ENCODE results near the gene RNGTT.
"Not testable (repeated sequence)": the region's sequence is repeated elsewhere in the genome, so short reads cannot be mapped to it uniquely, and the experiment has no call there.

The RNGTT gene

GRCh38 chr6:88952065-88952704, 11.2 kb downstream of the RNGTT start:
- Mint-ChIP-seq H3K9me3 (peaks cover 2% of the 10 kb centered on the region), H3K27me3 (no peaks in the 10 kb centered on the region), H3K36me3 (peaks cover 36% of the 10 kb centered on the region), H3K4me3 (no peak overlapping the region), H3K27ac (no peak overlapping the region), H3K4me1 (peaks cover 16% of the 10 kb centered on the region)
- ATAC-seq (ENCODE audit: low read depth), result no peak
- no peak for DNase-seq (ENCODE audit: low spot score in 2 of 2)

GRCh38 chr6:88945415-88946008, 17.9 kb downstream of the RNGTT start:
- no peak for DNase-seq (ENCODE audit: low spot score in 2 of 2)
- H3K36me3 Mint-ChIP-seq, result peaks cover 4% of the 10 kb centered on the region
- no peaks in the 10 kb centered on the region for H3K27me3 Mint-ChIP-seq
- peaks cover 2% of the 10 kb centered on the region for H3K4me1 Mint-ChIP-seq
- no peak overlapping the region for H3K27ac Mint-ChIP-seq
- H3K9me3 Mint-ChIP-seq, result no peaks in the 10 kb centered on the region
- no peak for ATAC-seq (ENCODE audit: low read depth)
- H3K4me3 Mint-ChIP-seq, result no peak overlapping the region

DNA sequence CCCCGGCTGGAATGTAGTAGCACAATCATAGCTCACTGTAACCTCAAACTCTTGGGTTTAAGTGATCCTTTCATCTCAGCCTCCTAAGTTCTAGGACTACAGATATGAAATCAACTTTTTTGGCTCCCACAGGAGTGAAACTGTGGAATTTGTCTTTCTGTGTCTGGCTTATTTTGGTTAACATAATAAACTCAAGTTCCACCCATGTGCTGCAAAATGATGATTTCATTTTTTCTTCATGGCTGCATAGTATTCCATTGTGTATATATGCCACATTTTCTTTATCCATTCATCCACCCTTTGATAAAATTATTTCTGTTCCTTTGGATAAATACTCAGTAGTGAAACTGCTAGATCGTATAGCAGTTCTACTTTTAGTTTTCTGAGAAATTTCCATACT, 29.9 kb downstream of the RNGTT start:
- Mint-ChIP-seq H3K27me3 (no peaks in the 10 kb centered on the region), H3K9me3 (peaks cover 15% of the 10 kb centered on the region), H3K4me1 (peaks cover 4% of the 10 kb centered on the region), H3K4me3 (no peak overlapping the region), H3K36me3 (peaks cover 70% of the 10 kb centered on the region), H3K27ac (no peak overlapping the region)
- DNase-seq (ENCODE audit: low spot score in 2 of 2) (no peak), ATAC-seq (ENCODE audit: low read depth) (no peak)

- H3K4me3 Mint-ChIP-seq, H3K27ac Mint-ChIP-seq: not testable (repeated sequence)
- H3K36me3 Mint-ChIP-seq, result peaks cover 59% of the 10 kb centered on the region
These were observed 31.4 kb downstream of the RNGTT start for GRCh38 chr6:88932019-88932418.

DNA sequence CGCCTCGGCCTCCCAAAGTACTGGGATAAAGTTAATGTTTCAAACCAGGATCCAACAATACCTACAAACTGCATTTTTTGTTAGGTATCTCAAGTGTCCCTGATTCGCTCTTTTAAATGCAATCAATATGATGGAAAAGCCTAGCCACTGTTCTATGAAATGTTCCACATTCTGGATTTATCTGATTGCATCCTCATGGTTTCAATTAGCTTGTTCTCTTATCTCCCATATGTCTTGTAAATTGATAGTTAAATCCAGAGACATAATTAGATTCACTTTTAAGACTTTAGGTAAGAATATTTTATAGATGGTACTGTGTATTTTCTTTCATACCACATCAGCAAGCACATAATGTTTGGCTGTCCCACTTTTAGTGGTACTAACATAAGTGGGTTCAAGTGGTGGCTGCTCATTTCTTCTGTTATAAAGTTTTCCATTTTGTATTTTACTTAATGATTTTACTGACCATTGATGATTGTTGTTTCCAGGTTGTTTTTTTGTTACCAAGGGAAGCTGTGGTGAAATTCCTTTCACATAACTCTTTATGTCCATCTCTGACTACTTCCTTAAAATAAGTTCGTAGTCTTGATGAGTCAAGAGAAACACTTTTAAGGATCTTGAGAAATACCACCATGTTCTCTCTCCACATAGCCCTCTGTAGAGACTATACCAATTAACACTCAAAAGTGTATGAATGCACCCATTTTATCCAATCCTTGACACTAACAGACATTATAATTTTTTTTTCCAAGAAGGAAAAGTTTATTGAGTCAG, 40.5 kb downstream of the RNGTT start:
- H3K9me3 Mint-ChIP-seq, result no peaks in the 10 kb centered on the region
- no peaks in the 10 kb centered on the region for H3K4me1 Mint-ChIP-seq
- no peaks in the 10 kb centered on the region for H3K27me3 Mint-ChIP-seq
- no peak for ATAC-seq (ENCODE audit: low read depth)
- peaks cover 18% of the 10 kb centered on the region for H3K36me3 Mint-ChIP-seq
- no peak overlapping the region for H3K27ac Mint-ChIP-seq
- H3K4me3 Mint-ChIP-seq, result no peak overlapping the region
- no peak for DNase-seq (ENCODE audit: low spot score in 2 of 2)

More at GRCh38 chr6:88932019-88932418, 31.4 kb downstream of the RNGTT start:
- H3K4me1 Mint-ChIP-seq; DNase-seq (ENCODE audit: low spot score in 2 of 2); H3K27me3 Mint-ChIP-seq; ATAC-seq (ENCODE audit: low read depth): not testable (repeated sequence)
- H3K9me3 Mint-ChIP-seq, result peaks cover 12% of the 10 kb centered on the region

DNA sequence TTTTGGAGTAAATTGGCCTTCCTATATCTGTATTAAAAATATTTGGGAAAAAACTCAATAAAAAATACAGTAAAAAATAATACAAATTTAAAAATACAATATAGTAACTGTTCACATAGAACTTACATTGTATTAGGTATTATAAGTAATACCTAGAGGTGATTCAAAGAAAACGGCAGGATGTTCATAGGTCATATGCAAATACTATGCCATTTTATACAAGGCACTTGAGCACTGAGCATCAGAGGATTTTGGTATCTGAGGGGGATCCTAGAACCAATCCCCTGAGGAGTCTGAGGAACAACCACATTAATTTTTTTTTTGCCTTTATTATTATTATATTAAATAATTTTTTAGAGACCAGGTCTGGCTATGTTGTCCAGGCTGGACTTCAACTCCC, 41.7 kb downstream of the RNGTT start:
- H3K27ac Mint-ChIP-seq, result no peak overlapping the region
- no peak overlapping the region for H3K4me3 Mint-ChIP-seq
- no peaks in the 10 kb centered on the region for H3K4me1 Mint-ChIP-seq
- H3K9me3 Mint-ChIP-seq, result no peaks in the 10 kb centered on the region
- H3K27me3 Mint-ChIP-seq, result no peaks in the 10 kb centered on the region
- peaks cover 19% of the 10 kb centered on the region for H3K36me3 Mint-ChIP-seq
- DNase-seq (ENCODE audit: low spot score in 2 of 2), result no peak
- ATAC-seq (ENCODE audit: low read depth), result peak; percentile 37

DNA sequence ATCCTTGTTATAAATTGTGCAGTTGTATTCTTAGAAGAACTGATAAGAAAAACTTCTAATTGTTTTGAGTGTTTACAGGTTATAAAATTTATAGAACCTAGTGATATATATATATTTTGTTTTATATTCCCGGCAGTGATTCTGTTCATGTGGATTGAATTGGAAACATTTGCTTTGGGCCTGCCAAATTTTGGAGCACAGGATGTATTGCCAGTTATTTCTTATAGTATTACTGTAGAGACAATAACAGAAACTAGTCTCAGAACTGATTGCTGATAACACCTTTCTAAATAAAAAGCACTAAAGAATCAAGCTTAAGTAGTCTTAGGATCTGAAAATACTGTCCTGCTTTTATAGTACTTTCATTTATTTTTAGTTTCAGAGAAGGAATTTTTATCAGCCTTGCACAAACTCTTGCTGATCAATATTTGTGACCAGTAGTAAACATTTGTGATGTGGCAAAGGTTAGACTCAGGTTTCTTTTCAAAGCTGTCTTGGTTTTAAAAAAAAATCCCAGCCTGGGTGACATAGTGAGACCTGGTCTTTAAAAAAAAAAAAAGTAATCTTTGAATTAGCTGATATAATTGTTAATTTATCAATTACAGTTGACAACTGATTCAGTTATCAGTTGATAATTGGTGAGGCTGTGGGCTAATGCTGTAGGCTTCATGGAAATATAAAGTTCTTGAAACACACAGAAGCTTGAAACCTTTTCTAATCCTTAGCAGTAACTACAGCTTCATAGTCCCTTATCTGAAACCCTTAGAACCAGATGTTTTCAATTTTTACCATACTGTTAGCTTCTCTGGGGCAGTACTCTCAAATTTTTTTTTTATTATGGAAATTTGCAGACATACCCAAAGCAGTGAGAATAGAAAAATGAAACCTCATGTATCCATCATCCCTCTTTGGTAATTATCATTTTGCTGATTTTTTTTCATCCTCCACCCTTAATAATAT, 42.4 kb downstream of the RNGTT start:
- Mint-ChIP-seq H3K4me1 (no peaks in the 10 kb centered on the region), H3K36me3 (peaks cover 19% of the 10 kb centered on the region), H3K4me3 (no peak overlapping the region), H3K9me3 (no peaks in the 10 kb centered on the region), H3K27ac (no peak overlapping the region), H3K27me3 (no peaks in the 10 kb centered on the region)
- no peak for DNase-seq (ENCODE audit: low spot score in 2 of 2)
- ATAC-seq (ENCODE audit: low read depth), result no peak

GRCh38 chr6:88920088-88920487, 43.3 kb downstream of the RNGTT start:
- Mint-ChIP-seq H3K4me1 (no peaks in the 10 kb centered on the region), H3K9me3 (peaks cover 2% of the 10 kb centered on the region), H3K4me3 (no peak overlapping the region), H3K27ac (no peak overlapping the region), H3K36me3 (peaks cover 26% of the 10 kb centered on the region), H3K27me3 (no peaks in the 10 kb centered on the region)
- ATAC-seq (ENCODE audit: low read depth) (peak; percentile 35), DNase-seq (ENCODE audit: low spot score in 2 of 2) (no peak)

DNA sequence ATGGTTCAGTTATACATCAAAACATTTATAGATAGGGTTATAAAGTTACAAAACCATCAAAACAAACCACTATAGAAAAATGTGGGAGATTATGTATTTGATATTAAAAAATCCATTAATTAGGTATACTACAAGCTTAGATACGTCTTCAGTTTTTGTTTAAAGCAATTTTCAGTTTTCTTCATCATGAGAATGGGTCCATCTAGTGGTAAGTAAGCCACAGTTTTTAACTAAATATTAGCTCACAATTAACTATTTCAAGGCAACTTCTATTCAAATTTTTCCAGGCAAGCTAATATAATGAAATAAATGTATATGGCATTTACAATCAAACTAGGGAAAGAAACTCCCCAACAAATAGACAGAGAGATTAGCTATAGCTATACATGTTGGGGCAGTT, 44.4 kb downstream of the RNGTT start:
- no peak overlapping the region for H3K27ac Mint-ChIP-seq
- ATAC-seq (ENCODE audit: low read depth) (no peak), DNase-seq (ENCODE audit: low spot score in 2 of 2) (no peak)
- peaks cover 9% of the 10 kb centered on the region for H3K4me1 Mint-ChIP-seq
- H3K4me3 Mint-ChIP-seq, result no peak overlapping the region
- H3K9me3 Mint-ChIP-seq, result peaks cover 2% of the 10 kb centered on the region
- H3K27me3 Mint-ChIP-seq, result no peaks in the 10 kb centered on the region
- peaks cover 31% of the 10 kb centered on the region for H3K36me3 Mint-ChIP-seq

DNA sequence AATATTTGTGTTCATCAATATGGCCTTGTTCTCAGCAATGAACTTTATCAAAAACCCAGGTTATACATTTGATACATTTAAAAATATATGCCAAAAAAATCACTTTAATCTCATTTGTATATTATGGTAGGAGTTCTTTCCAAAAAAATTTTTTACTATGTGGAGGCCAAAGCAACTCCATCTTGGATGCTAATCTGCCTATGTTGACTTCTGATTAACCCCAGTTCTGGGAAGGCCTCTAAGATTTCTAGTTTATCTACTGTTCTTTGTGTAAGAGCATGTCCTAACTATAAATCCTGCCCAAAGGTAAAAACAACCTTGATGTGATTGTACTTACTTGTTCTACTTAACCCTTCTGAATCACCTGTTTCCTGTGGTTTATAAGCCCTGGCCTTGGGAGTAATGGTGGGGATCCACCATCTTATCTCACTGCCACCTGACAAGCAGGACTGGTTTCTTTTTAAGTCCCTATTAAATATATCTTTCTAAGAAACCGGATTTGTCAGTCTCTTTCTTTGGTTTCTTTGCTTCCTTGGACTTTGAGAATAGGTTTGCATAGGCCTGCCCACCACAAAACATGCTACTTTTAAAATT, 46.7 kb downstream of the RNGTT start:
- Mint-ChIP-seq H3K9me3 (peaks cover 2% of the 10 kb centered on the region), H3K4me3 (no peak overlapping the region), H3K36me3 (peaks cover 21% of the 10 kb centered on the region), H3K27me3 (no peaks in the 10 kb centered on the region), H3K27ac (peak overlapping the region; percentile 50), H3K4me1 (peaks cover 26% of the 10 kb centered on the region)
- DNase-seq (ENCODE audit: low spot score in 2 of 2) (no peak), ATAC-seq (ENCODE audit: low read depth) (no peak)

DNA sequence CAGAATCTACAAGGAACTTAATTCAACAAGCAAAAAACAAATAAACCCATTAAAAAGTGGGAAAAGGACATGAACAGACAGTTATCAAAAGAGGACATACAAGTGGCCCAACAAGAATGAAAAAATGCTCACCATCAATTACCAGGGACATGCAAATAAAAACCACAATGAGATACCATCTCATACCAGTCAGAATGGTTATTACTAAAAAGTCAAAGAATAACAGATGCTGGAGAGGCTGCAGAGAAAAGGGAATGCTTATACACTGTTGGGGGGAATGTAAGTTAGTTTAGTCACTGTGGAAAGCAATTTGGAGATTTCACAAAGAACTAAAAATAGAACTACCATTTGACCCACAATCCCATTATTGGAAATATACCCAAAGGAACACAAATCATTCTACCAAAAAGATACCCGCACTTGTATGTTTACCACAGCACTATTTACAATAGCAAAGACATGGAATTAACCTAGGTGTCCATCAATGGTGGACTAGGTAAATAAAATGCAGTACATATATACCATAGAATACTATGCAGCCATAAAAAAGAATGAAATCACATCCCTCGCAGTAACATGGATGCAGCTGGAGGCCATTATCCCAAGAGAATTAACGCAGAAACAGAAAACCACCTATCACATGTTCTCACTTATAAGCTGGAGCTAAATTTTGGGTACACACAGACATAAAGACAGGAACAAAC, 48.4 kb downstream of the RNGTT start:
- H3K9me3 Mint-ChIP-seq, result peaks cover 2% of the 10 kb centered on the region
- peaks cover 21% of the 10 kb centered on the region for H3K36me3 Mint-ChIP-seq
- ATAC-seq (ENCODE audit: low read depth) (no peak), DNase-seq (ENCODE audit: low spot score in 2 of 2) (no peak)
- H3K4me3 Mint-ChIP-seq, result no peak overlapping the region
- H3K4me1 Mint-ChIP-seq, result peaks cover 32% of the 10 kb centered on the region
- H3K27me3 Mint-ChIP-seq, result no peaks in the 10 kb centered on the region
- no peak overlapping the region for H3K27ac Mint-ChIP-seq

DNA sequence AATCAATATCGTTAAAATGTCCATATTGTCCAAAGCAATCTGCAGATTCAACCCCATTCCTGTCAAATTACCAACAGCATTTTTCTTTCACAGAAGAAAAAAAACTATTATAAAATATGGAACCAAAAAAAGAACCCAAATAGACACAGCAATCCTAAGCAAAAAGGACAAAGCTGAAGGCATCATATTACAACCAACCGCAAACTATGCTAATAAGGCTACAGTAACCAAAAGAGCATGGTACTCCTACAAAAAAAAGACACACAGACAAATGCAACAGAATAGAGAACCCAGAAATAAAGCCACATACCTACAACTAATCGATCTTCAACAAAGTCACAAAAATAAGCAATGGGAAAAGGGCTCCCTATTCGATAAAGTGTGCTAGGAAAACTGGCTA, 49.2 kb downstream of the RNGTT start:
- Mint-ChIP-seq H3K27me3 (no peaks in the 10 kb centered on the region), H3K9me3 (peaks cover 2% of the 10 kb centered on the region), H3K4me1 (peaks cover 39% of the 10 kb centered on the region), H3K36me3 (peaks cover 21% of the 10 kb centered on the region), H3K4me3 (no peak overlapping the region), H3K27ac (no peak overlapping the region)
- ATAC-seq (ENCODE audit: low read depth) (no peak), DNase-seq (ENCODE audit: low spot score in 2 of 2) (no peak)

DNA sequence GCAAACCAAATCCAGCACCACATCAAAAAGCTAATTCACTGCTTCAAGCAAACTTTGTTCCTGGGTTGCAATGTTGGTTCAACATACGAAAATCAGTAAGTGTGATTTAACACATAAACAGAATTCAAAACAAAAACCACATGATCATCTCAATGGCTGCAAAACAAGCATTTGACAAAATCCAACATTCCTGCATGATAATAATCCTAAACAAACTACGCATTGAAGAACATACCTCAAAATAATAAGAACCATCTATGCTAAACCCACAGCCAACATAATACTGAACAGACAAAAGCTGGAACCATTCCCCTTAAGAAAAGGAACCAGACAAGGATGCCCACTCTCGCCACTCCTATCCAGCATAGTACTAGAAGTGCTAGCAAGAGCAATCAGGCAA, 49.9 kb downstream of the RNGTT start:
- DNase-seq (ENCODE audit: low spot score in 2 of 2) (no peak), ATAC-seq (ENCODE audit: low read depth) (no peak)
- Mint-ChIP-seq H3K27ac (no peak overlapping the region), H3K36me3 (peaks cover 21% of the 10 kb centered on the region), H3K4me3 (no peak overlapping the region), H3K4me1 (peaks cover 40% of the 10 kb centered on the region), H3K9me3 (peaks cover 2% of the 10 kb centered on the region), H3K27me3 (no peaks in the 10 kb centered on the region)

All from memory B cell (primary cell).